K562 (cell line): ENCODE data around the gene SRL. TPM values are rescaled to one million over a fixed set of nuclear protein-coding genes. Genes with fewer than 3 reads are reported as not detected.
A peak's percentile ranks its signal among the peaks of the same experiment; 100 is the strongest.

Experiments
- BDP1 ChIP-seq: IDR thresholded peaks from 3 replicates; pipeline ENCODE4 v1.6.1; 2011; ENCODE audit not compliant: insufficient read length, insufficient read depth
- GTF2F1 ChIP-seq: IDR thresholded peaks from 2 replicates; pipeline ENCODE4 v1.6.1; 2011; ENCODE audit warnings: low read depth, low read length, improper control_type of control experiment
- IRF2 ChIP-seq: sonication (generic); formaldehyde crosslinking; IDR thresholded peaks from 2 replicates; pipeline ENCODE4 v1.8.1; 2022; ENCODE audit warnings: mild to moderate bottlenecking, missing genetic modification reagents
- MTF1 ChIP-seq: fragments of 250-450 bp; sonication (Bioruptor Pico); IDR thresholded peaks from 2 replicates; pipeline ENCODE4 v1.9.0; 2021; ENCODE audit warnings: moderate library complexity, mild to moderate bottlenecking, inconsistent platforms, borderline replicate concordance
- REST ChIP-seq, 2 experiments: fragments of 450-650 bp; formaldehyde crosslinking in 1 of 2; IDR thresholded peaks; 2 replicates each; pipeline versions ENCODE4 v1.4.0 to v1.6.1; 2014 to 2020; ENCODE audit warnings: mild to moderate bottlenecking in 2 of 2, borderline replicate concordance in 1 of 2, low read depth in 1 of 2
- SRF ChIP-seq, 2 experiments: fragments of 250-450, 450-650 bp in 1 of 2; sonication (Bioruptor Pico) in 1 of 2; sonication (generic) in 1 of 2; formaldehyde crosslinking; IDR thresholded peaks; 2 replicates each; pipeline versions ENCODE4 v1.5.0 to v1.5.1; 2020 to 2022; ENCODE audit warnings: mild to moderate bottlenecking in 1 of 2, missing genetic modification reagents in 1 of 2
- ZNF174 ChIP-seq: fragments of 250-450 bp; sonication (Bioruptor Pico); IDR thresholded peaks from 2 replicates; pipeline ENCODE4 v1.4.0; 2020; ENCODE audit warnings: mild to moderate bottlenecking
- ZNF449 ChIP-seq: fragments of 250-450 bp; sonication (Bioruptor Pico); IDR thresholded peaks from 2 replicates; pipeline ENCODE4 v1.8.0; 2022; ENCODE audit warnings: moderate library complexity, mild to moderate bottlenecking, inconsistent platforms
- ZNF57 ChIP-seq: fragments of 450-650 bp; formaldehyde crosslinking; IDR thresholded peaks from 2 replicates; pipeline ENCODE4 v1.4.0; 2020; ENCODE audit warnings: mild to moderate bottlenecking, moderate library complexity
- polyA plus RNA-seq, 8 experiments: library from polyadenylated mRNA; depleted of rRNA in 4 of 8; stranded (reverse) in 5 of 8; unstranded in 3 of 8; fragments of >200 nt; fragmentation: Nextera tagmentation in 2 of 8; fragmentation: Illumina TruSeq in 1 of 8; extraction: Ambion mirVana in 2 of 8; extraction: Trizol in 1 of 8; gene quantifications; 2 replicates each; pipeline versions ENCODE4 v1.2.1 to v1.2.3, GENCODE V29; 2011 to 2014; ENCODE audit warnings: inconsistent platforms in 1 of 8, missing spikeins in 1 of 8
- total RNA-seq, 7 experiments: library from RNA; depleted of rRNA in 6 of 7; stranded (reverse); fragments of >200 nt in 6 of 7; fragmentation: Illumina TruSeq in 2 of 7; extraction: Trizol in 2 of 7; gene quantifications; 2 replicates each; pipeline versions ENCODE4 v1.2.1 to v1.2.3, GENCODE V29; 2011 to 2021; ENCODE audit warnings: low replicate concordance in 1 of 7
- TF ChIP-seq, protein P1 (sequence below): IDR thresholded peaks from 3 replicates; pipeline ENCODE4 v1.6.1; 2011; ENCODE audit warnings: borderline replicate concordance, mild to moderate bottlenecking, moderate library complexity; ENCODE audit not compliant: insufficient read length; ENCODE audit errors: extremely low read depth
- TF ChIP-seq, protein P2 (sequence below), 3 experiments: IDR thresholded peaks in 2 of 3; conservative IDR thresholded peaks in 1 of 3; 2 replicates each; pipeline ENCODE4 v1.5.1; 2011 to 2012; ENCODE audit warnings: low read length in 3 of 3, mild to moderate bottlenecking in 3 of 3, control low read depth in 2 of 3, improper control_type of control experiment in 1 of 3, inconsistent platforms in 1 of 3, low read depth in 1 of 3, mixed read lengths in 1 of 3, moderate library complexity in 1 of 3; ENCODE audit not compliant: insufficient read depth in 2 of 3

Gene SRL
- total and polyA plus RNA-seq, 9 of the 15 experiments (the other 6 are each of a cell fraction or from before 2014, with no cell fraction given), result 0.01 TPM; not detected in 8

DNA sequence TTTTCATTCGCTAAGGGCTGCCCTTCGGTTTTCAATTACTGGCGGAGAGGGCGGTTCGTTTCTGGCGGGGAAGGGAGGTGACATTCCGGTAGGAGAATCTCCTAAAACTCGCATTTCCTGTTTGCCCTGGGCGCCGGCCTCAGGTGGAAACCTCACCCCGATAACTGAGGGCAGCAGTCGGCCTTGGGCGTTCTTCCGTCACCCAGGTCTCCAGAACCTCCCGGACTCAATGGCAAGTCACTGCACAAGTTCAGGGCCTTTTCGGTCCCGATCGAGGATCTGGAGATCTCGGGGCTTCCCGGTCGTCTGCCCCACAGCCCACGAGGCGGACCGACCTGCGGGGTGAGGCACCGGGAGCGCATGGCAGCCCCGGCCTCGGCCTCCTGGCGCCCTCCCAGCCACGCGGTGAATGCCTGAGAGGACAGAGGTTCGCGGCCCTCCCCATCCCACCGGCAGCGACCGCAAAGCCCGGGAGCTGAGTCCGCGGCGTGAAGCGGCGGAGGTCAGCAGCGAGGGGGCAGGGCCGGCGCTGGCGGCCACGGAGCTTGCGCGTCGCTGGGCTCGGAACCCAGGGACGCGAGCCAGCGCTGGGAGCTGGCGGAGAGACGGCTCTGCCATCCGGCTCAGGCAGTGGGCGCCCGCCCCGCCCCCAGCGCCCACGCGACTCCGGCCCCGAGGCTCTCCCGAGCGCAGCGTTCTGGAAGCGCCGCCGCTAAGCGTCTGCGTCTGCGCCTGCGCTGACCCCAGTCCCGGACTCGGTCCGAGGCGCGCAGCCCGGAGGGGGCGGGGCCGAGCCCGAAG is 58.4 kb downstream of the SRL start (continued):
- TF ChIP-seq, protein P1, sequence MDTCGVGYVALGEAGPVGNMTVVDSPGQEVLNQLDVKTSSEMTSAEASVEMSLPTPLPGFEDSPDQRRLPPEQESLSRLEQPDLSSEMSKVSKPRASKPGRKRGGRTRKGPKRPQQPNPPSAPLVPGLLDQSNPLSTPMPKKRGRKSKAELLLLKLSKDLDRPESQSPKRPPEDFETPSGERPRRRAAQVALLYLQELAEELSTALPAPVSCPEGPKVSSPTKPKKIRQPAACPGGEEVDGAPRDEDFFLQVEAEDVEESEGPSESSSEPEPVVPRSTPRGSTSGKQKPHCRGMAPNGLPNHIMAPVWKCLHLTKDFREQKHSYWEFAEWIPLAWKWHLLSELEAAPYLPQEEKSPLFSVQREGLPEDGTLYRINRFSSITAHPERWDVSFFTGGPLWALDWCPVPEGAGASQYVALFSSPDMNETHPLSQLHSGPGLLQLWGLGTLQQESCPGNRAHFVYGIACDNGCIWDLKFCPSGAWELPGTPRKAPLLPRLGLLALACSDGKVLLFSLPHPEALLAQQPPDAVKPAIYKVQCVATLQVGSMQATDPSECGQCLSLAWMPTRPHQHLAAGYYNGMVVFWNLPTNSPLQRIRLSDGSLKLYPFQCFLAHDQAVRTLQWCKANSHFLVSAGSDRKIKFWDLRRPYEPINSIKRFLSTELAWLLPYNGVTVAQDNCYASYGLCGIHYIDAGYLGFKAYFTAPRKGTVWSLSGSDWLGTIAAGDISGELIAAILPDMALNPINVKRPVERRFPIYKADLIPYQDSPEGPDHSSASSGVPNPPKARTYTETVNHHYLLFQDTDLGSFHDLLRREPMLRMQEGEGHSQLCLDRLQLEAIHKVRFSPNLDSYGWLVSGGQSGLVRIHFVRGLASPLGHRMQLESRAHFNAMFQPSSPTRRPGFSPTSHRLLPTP, result no peak
- TF ChIP-seq SRF (CRISPR knock-in tag; IDR thresholded peaks at IDR 0.05) (no peak), MTF1 (CRISPR knock-in tag) (no peak), ZNF57 (CRISPR knock-in tag) (no peak), GTF2F1 (0 out of 2 replicates have a peak, but pooled peaks have one; percentile 20), ZNF449 (CRISPR knock-in tag) (no peak), REST (IDR thresholded peaks at IDR 0.05; ENCODE audit: borderline replicate concordance) (no peak), REST (CRISPR knock-in tag; IDR thresholded peaks at IDR 0.05; ENCODE audit: low read depth) (0 out of 2 replicates have a peak, but pooled peaks have one; percentile 56), ZNF174 (no peak), BDP1 (no peak), IRF2 (CRISPR knock-in tag) (peak; percentile 36; the same call in 1 of the 2 replicates)
- TF ChIP-seq, protein P2, sequence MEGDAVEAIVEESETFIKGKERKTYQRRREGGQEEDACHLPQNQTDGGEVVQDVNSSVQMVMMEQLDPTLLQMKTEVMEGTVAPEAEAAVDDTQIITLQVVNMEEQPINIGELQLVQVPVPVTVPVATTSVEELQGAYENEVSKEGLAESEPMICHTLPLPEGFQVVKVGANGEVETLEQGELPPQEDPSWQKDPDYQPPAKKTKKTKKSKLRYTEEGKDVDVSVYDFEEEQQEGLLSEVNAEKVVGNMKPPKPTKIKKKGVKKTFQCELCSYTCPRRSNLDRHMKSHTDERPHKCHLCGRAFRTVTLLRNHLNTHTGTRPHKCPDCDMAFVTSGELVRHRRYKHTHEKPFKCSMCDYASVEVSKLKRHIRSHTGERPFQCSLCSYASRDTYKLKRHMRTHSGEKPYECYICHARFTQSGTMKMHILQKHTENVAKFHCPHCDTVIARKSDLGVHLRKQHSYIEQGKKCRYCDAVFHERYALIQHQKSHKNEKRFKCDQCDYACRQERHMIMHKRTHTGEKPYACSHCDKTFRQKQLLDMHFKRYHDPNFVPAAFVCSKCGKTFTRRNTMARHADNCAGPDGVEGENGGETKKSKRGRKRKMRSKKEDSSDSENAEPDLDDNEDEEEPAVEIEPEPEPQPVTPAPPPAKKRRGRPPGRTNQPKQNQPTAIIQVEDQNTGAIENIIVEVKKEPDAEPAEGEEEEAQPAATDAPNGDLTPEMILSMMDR (IDR thresholded peaks at IDR 0.05 in 2 of 3, conservative IDR thresholded peaks at IDR 0.05 in 1 of 3; ENCODE audit: insufficient read depth in 2 of 3, low read depth in 1 of 3, low read length in 3 of 3), result no peak
